Left forelimb (tissue), 1 donor: ENCODE results near the gene MTHFD2.
"Not testable (repeated sequence)": the region's sequence is repeated elsewhere in the genome, so short reads cannot be mapped to it uniquely, and the experiment has no call there.

Experiments used
- DNase-seq: peaks from one replicate; pipeline ENCODE4 v3.0.0-alpha.2; 2018; ENCODE audit warnings: low spot score

Gene MTHFD2

GRCh38 chr2:74228772-74229171 is 30.4 kb downstream of the MTHFD2 start:
- no peak for DNase-seq

DNA sequence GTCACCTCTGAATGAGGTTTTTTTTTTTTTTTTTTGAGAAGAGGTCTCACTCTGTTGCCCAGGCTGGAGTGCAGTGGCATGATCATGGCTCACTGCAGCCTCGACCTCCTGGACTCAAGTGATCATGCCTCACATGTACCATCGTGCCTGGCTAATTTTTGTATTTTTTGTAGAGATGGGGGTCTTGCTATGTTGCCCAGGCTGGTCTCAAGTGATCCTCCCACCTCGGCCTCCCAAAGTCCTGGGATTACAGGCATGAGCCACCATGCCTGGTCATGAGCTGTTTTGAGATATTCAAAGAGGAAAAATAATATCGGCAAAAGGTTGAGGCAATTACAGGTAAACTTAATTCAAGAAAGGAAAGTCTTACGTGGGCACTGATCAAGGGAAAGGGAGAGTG is 31.4 kb downstream of the MTHFD2 start:
- DNase-seq = not testable (repeated sequence)

GRCh38 chr2:74232426-74232825 is 34.0 kb downstream of the MTHFD2 start:
- DNase-seq = no peak

GRCh38 chr2:74233648-74234047 is 35.2 kb downstream of the MTHFD2 start:
- DNase-seq = no peak

DNA sequence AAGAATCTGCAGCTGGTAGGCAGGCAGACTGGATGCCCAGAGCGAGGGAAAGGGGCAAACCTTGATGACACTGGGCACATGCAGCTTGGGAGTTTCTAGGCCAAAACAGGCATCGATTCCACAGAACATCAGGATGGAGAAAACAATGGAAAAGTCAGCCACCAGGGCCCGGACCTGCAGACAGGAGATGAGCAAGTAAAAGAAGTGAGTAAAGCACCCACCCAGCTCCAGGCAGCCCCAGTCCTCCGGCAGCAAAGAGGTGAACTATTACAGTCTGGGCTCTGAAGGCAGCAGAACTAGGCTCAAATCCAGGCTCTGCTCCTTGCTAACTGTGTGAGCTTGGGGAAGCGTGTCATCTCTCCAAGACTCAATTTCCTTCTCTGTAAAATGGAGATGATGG is 36.6 kb downstream of the MTHFD2 start:
- no peak for DNase-seq

DNA sequence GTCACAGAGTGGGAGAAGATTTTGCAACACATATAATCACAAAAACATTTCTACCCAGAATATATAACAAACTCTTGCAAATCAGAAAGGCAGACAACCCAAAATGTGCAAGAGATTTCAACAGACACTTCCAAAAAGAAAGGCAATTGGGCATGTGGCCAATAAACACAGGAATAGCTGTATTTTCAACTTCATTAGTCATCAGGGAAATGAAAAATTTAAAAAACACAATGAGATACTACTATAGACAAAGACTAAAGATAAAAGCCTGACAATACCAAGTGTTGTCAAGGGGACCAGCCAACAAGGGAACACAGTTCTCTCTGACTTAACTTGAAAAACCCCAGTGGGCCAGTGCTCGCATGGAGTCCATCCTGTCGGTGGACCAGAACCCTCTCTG is 40.5 kb downstream of the MTHFD2 start:
- DNase-seq = no peak

DNA sequence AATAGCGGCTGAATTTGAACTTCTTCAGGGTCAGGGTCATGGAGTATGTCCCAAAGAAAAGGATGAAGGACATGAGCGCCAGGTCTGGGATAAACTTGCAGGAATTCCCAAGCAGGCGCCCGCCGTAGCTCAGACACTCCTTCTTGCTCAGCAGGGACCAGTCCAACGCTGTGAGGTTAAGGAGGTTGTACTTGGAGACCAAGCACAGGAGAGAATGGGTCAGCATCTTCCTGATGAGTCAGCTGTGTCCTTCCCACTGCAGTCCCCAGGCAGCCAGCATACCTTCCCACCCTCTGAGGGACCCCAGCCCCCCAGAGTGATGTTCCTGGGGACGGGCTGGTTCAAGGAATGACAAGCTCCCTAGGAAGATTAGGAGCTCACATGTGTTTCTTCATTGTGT is 40.9 kb downstream of the MTHFD2 start:
- no peak for DNase-seq

DNA sequence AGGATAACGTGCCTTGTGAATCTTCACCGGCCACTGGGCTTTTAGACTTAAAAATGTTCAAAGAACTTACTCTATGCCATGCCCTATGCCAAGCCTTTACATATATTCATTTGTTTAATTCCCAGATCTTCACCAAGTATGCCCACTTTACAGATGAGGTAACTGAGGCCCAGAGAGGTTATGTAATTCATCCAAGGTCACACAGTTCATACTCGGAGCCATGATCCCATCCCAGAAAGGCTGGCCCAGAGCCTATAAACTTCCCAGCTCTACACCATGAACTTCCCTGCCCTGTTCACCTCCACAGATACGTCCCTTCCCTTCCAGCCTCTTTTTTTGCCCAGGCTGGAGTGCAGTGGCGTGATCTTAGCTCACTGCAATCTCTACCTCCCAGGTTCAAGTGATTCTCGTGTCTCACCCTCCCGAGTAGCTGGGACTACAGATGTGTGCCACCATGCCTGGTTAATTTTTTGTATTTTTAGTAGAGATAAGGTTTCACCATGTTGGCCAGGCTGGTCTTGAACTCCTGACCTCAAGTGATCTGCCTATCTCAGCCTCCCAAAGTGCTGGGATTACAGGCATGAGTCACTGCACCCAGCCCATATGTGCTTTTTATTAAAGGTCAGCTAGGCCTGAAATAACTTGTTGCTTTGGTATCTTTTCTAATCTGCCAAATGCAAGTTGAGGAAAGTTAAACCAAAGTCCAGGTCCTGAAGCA is 44.1 kb downstream of the MTHFD2 start:
- DNase-seq = no peak

GRCh38 chr2:74244286-74244685 is 45.9 kb downstream of the MTHFD2 start:
- no peak for DNase-seq

DNA sequence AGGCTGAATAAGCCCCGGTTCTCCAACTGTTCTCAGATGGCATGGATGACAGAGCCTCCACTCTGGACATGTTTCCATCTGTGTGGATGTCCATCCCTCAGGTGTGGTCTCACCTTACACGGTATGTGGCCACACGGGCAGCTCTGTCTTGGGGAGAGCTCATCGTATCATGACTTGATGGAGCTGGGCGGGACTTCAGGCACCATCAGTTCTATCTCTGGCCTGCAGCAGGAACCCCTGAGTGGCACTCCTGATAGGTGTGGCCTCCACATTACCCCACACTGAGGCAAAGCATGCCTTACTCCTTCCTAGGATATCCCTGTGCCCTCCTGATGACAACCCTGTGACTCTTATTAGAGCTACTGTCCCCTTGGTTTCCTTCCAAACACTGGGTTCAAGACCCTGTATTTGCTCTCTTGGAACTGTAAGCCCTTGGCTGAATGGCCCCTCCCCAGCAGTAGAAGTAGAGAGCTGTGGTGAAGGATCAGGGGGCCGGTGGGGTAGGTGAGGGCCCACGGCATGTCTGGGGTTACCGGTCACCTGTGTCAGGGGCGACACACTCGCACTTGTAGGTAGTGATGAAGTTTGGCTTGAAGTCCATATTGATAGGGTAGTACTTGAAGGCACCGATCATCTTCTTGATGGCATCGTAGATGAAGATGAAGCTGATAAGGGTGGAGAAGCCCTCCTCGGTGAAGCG is 48.2 kb downstream of the MTHFD2 start:
- no peak for DNase-seq

- DNase-seq = no peak
These were observed 51.1 kb downstream of the MTHFD2 start for GRCh38 chr2:74249406-74250122.

DNA sequence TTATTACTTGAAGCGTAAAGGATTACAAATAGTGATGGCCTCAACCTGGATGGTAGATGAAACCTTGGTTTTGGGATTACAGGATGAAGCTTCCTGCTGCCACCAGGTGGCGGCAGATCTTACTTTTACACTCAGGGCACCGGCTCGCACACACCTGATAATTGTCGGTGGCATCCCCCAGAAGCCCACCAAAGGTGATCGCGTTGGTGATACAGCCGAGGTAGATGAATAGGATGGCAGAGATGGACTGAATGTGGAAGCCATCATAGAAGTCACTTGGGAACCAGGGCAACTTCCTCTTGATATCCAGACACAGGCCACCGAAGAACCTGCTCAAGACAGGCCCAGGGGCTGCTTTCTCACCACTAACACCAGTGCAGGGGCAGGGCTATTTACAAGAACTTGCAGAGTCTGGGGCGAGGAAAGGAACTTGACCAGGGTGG is 51.8 kb downstream of the MTHFD2 start:
- DNase-seq = no peak

GRCh38 chr2:74252036-74252435 is 53.6 kb downstream of the MTHFD2 start:
- DNase-seq = no peak

DNA sequence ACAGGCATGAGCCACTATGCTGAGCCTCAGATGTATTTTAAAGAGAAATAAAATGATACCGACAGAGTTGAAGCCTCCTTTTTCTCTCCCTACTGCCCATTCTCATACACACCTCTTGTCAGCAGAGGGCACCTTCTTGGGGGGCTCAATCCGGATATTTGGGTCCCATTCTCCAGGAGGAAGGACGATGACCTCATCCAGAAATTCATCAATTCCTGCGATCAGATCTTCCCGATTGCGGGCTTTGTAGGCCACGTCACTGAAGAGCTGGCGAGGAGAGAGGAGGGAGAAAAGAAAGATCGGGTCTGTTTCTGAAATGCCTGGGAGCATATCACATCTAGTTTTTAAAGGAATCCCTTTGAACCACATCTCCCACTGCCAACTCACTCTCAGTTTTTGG is 54.4 kb downstream of the MTHFD2 start:
- DNase-seq = no peak

GRCh38 chr2:74253306-74253970 is 55.0 kb downstream of the MTHFD2 start:
- no peak for DNase-seq

GRCh38 chr2:74253971-74254310 is 55.5 kb downstream of the MTHFD2 start:
- no peak for DNase-seq

GRCh38 chr2:74255660-74256213 is 57.3 kb downstream of the MTHFD2 start:
- DNase-seq = no peak

- DNase-seq = no peak
These were observed 60.8 kb downstream of the MTHFD2 start for GRCh38 chr2:74259191-74259590.

DNA sequence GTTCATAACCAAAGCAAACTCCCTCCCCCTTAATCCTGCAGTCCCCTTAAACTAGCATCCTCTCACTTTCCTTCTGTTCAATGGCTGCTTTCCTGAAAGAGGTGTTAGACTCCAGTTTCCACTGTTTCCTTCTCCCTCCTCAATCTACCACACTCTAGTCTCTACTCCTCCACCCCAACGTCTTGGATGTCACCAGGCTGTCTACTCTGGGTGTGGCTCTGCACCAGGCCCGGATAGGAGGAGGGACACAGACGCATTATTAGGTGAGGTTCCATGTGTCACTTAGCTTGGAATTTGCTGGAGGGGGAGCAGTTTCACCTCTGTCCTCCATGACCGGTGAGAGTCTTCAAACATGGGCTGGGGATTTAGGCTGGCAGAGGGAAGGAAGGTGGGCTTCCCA is 61.3 kb downstream of the MTHFD2 start:
- no peak for DNase-seq

GRCh38 chr2:74260495-74260894 is 62.1 kb downstream of the MTHFD2 start:
- DNase-seq = no peak

DNA sequence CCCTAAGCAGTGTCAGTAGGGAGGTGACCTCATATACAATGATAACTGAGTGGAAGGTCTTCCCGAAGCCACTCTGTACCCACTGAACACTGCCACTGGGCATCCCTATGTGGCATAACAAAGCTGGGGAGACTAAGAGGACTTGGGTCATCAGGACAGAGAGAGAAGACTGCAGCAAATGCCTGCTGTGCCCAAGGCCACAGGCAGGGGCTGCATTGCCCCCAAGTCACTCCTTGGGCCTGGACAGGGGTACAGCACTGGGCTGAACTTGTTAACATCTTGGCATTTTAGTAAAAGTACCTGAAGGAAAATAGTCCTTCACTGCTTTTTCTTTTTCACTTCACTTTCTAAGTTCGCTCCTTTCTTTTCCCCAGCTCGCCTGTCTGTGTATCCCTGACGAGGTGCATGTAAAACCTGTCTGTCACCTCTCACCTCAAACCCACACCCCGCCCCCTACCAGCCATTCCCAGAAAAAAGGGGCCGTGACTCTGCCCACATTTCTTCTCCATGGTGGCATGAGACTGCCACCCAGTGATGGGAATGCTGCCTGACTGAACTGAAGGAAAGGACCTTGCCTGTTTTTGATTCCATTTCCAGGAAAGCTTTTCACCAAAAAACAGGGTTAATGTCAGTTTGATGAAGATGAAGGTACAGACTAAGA is 62.9 kb downstream of the MTHFD2 start:
- no peak for DNase-seq

DNA sequence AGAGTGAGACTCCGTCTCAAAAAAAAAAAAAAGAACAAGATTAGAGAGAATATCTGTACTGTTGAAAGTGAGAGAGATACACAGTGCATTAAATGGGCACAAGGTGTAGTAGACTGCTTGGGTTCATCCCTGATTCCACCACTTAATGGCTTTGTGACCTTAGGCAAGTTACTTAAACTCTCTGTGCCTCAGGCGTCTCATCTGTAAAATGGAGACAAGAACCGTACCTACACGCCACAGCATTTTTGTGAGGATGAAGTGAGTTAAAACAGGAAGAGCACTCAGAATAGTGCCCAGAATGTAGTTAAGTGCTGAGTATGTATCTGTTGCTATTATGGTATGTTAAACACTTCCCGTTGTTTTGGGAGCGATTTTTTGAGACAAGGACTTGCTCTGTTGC is 64.3 kb downstream of the MTHFD2 start:
- DNase-seq = no peak
